HUES64 (cell line): ENCODE results near the gene IGSF21.
"Not testable (repeated sequence)": the region's sequence is repeated elsewhere in the genome, so short reads cannot be mapped to it uniquely, and the experiment has no call there.

Experiments used
- H3K27ac ChIP-seq: 2 replicates; pipeline ENCODE4 v1.7.0; 2013; ENCODE audit warnings: low read depth, low read length, inconsistent platforms
- H3K27me3 ChIP-seq: 2 replicates; pipeline ENCODE4 v1.6.1; 2013; ENCODE audit warnings: mild to moderate bottlenecking, low read length; ENCODE audit not compliant: insufficient read depth
- H3K36me3 ChIP-seq: 2 replicates; pipeline ENCODE4 v1.6.1; 2013; ENCODE audit warnings: mild to moderate bottlenecking, low read length; ENCODE audit not compliant: insufficient read depth
- H3K4me1 ChIP-seq: 2 replicates; pipeline ENCODE4 v1.6.1; 2013; ENCODE audit warnings: mild to moderate bottlenecking, low read length, moderate library complexity; ENCODE audit not compliant: insufficient read depth
- H3K4me3 ChIP-seq: 2 replicates; pipeline ENCODE4 v1.5.1; 2013; ENCODE audit warnings: mild to moderate bottlenecking, low read length, moderate library complexity
- H3K9ac ChIP-seq: 2 replicates; pipeline ENCODE4 v1.6.1; 2013; ENCODE audit warnings: mild to moderate bottlenecking, low read depth, low read length
- H3K9me3 ChIP-seq: 2 replicates; pipeline ENCODE4 v1.6.1; 2013; ENCODE audit warnings: low read depth, low read length; ENCODE audit not compliant: insufficient read depth
- WGBS: fragments of 150-250, 120-280 bp; methylation state at CpG from one replicate; pipeline ENCODE4 v1.1.7; 2013; ENCODE audit warnings: missing lambda C conversion rate; 5-methylcytosine and 5-hydroxymethylcytosine counted together

Gene IGSF21

DNA sequence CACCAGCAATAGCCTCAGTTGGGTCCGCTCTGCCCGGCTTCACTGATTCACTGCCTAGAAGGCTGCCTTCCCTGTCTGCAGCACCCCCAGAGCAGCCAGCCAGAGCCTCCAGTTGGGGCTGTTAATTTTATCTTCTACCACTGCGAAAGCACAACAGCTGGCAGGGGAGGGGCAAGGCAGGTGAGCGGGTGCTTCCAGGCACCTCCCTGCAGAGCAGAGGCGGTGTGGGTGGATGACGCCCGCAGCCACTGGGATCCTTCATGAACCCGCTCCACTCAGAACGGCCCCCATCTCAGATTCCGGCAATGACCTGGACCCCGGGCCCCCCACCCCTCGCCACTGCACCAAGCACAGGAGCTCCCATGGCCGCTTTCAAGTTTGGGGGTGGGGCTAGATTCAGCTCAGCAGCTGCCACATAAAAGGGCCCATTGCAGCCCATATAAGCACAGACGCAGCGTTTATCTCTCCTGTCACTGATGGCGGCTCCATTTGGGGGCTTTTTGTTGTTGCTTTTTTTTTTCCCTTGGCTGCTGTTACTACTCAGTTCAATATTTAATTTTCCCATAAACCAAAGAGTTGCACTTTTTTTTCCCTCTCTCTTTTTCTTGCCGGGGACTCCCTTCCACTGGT, 245.2 kb downstream of the IGSF21 start:
- Histone ChIP-seq H3K9ac (no peak overlapping the region), H3K4me3 (no peak overlapping the region), H3K36me3 (no peaks in the 10 kb centered on the region), H3K4me1 (peaks cover 15% of the 10 kb centered on the region), H3K9me3 (no peaks in the 10 kb centered on the region), H3K27me3 (no peaks in the 10 kb centered on the region), H3K27ac (no peak overlapping the region)
- 80% methylated on average over 16 of the region's 17 CpGs for WGBS

DNA sequence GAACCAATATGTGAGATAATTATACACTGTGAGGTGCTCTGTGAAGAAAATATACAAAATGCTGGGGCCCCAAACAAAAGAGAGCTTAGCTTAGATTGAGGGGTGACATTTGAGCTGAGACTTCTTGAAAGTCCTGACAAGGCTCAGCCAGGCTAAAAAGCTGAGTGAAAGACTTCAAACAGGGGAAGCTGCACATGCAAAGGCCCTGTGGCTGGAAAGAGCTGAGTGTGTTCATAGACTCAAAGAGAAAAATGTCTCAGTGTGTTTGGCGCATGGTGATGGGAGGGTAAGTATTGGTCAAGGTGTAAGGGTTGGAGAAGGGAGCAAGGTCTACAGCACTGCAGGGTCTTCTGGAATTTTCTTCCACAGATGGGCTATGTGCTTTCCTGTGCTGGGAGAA, 245.9 kb downstream of the IGSF21 start:
- Histone ChIP-seq H3K36me3 (no peaks in the 10 kb centered on the region), H3K4me1 (peaks cover 13% of the 10 kb centered on the region), H3K4me3 (no peak overlapping the region), H3K9ac (no peak overlapping the region), H3K9me3 (no peaks in the 10 kb centered on the region), H3K27me3 (no peaks in the 10 kb centered on the region), H3K27ac (no peak overlapping the region)
- WGBS, result 100% methylated on average over 1 of the region's 1 CpG

DNA sequence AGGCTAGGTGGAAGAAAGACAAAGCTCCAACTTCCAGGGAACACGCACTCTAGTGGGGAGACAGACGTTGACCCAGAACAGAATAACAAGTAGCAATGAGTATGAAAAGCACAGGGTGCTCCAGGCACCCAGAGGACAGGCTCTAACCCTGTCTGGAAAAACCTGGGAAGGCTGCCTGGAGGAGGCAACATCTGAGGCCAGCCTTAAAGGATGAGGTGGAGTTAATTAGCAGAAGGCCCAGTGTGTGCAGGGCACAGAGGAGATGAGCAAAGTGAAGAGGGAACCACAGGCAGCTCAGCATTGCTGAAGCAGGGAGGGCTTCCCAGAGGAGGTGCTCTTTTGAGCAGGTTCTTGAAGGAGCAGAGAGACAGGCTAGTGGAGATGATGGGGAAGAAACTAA, 246.4 kb downstream of the IGSF21 start:
- Histone ChIP-seq H3K36me3 (no peaks in the 10 kb centered on the region), H3K4me3 (no peak overlapping the region), H3K27me3 (no peaks in the 10 kb centered on the region), H3K9ac (no peak overlapping the region), H3K27ac (no peak overlapping the region), H3K9me3 (no peaks in the 10 kb centered on the region), H3K4me1 (peaks cover 8% of the 10 kb centered on the region)
- WGBS, result 93% methylated on average over 2 of the region's 2 CpGs

DNA sequence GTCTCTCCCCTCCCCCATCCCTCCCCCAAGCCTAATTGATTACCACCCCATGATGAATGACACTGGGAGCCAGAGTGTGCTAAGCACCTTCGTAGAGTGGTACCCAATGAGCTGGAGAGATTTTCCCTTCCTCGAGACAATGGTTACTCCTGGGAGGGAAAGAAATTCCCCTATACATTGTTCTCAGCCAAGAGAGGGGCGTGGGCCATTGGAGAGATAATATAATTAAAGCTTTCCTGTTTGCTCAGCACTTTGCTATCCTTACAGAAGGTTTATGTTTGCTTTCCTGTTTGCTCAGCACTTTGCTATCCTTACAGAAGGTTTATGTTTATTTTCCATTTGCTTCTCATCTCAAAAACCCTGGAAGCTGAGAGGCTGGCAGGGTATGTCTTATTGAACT, 247.0 kb downstream of the IGSF21 start:
- no peaks in the 10 kb centered on the region for H3K9me3 ChIP-seq
- 69% methylated on average over 2 of the region's 3 CpGs for WGBS
- no peaks in the 10 kb centered on the region for H3K27me3 ChIP-seq
- H3K27ac ChIP-seq, result no peak overlapping the region
- no peak overlapping the region for H3K4me3 ChIP-seq
- no peaks in the 10 kb centered on the region for H3K36me3 ChIP-seq
- peaks cover 8% of the 10 kb centered on the region for H3K4me1 ChIP-seq
- no peak overlapping the region for H3K9ac ChIP-seq

DNA sequence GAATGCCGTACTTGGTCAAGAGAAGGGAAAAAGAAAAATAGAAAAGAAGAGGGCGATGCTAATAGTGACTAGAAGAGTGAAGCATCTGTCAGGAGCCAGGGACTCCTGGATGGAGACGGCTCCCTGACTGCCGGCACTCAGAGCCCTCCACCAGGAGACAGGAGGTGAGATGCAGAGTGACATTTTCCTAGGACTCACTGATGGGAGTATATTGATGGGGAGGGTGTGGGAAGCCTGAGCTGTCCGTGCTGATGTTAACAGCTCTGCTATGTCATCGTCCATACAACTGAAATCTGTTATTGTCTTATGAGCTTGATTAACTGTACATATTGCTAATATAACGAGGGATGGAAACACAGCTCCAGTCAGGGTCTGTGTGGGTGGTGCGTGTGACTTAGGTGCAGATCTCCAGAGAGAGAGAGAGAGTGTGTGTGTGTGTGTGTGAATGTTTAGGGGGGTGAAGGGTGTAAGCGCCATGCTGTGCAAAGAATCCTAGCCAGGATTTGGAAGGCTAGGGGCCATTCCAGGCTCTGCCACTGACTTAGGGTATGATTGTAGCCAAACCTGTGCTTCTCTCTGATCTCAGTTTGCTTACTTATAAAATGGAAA, 250.1 kb downstream of the IGSF21 start:
- Histone ChIP-seq H3K4me1 (peaks cover 3% of the 10 kb centered on the region; the same call in 1 of the 2 replicates), H3K9me3 (no peaks in the 10 kb centered on the region), H3K27ac (no peak overlapping the region), H3K9ac (no peak overlapping the region), H3K36me3 (no peaks in the 10 kb centered on the region), H3K4me3 (no peak overlapping the region), H3K27me3 (no peaks in the 10 kb centered on the region)
- WGBS, result 73% methylated on average over 9 of the region's 9 CpGs

DNA sequence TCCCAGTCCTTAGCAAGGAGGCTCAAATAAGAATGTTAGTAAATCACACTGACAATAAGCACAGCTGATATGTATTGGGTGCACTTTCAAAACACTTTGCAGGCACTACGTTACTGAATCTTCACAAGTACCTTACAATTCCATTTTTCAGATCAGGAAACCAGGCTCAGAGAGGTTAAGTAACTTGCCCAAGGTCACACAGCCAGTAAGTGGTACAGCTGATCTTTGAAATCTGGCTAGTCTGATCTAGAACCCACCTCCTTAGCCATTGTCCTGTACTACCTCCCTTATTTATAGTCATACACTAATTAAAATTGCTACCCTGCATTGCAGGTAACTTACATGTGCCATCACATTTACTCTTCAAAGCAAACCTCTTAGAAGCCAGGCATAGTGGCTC, 251.0 kb downstream of the IGSF21 start:
- H3K27ac ChIP-seq, result no peak overlapping the region
- H3K4me3 ChIP-seq, result no peak overlapping the region
- H3K9me3 ChIP-seq, result no peaks in the 10 kb centered on the region
- no peak overlapping the region for H3K9ac ChIP-seq
- 94% methylated on average over 1 of the region's 1 CpG for whole genome bisulfite sequencing
- H3K36me3 ChIP-seq, result no peaks in the 10 kb centered on the region
- no peaks in the 10 kb centered on the region for H3K4me1 ChIP-seq
- no peaks in the 10 kb centered on the region for H3K27me3 ChIP-seq

DNA sequence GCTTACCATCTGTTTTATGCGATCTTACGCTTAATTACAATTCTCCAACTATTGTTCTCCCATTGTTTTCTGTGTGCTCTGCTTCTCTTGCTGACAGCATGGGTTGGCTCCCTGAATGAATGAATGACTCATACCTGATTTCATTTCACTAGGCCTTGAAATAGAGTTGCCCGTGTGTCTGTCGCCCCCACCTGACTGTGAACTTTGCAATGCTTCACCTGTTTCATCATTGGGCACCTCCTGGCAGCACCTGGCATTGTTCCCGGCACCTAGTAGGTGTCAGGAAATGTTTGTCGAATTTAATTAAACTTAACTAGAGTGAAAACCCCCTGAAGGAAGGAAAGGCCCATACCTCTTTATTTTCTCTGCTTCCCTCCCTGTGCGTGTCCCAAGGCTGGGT, 252.7 kb downstream of the IGSF21 start:
- Histone ChIP-seq H3K4me1 (no peaks in the 10 kb centered on the region), H3K36me3 (no peaks in the 10 kb centered on the region), H3K27me3 (no peaks in the 10 kb centered on the region), H3K4me3 (no peak overlapping the region), H3K9ac (no peak overlapping the region), H3K27ac (no peak overlapping the region), H3K9me3 (no peaks in the 10 kb centered on the region)
- 84% methylated on average over 6 of the region's 7 CpGs for WGBS

DNA sequence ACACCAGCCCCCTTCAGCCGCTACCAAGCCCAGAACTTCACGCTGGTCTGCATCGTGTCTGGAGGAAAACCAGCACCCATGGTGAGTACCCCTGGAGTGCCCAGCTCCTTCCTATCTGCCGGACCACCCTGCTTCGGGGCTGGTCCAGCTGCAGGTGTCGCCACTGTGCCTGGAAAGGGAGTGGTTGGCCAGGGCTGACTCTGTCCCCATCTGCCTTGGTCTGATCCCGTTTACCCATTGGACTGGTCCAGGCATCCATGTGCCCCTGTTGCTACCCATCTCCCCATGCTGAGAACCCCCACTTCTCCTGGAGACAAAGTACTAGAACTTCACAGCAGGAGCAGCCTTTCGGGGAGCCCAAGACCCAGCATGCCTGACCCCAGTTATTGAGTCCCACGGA, 254.6 kb downstream of the IGSF21 start:
- Histone ChIP-seq H3K27me3 (no peaks in the 10 kb centered on the region), H3K27ac (no peak overlapping the region), H3K9me3 (no peaks in the 10 kb centered on the region), H3K36me3 (no peaks in the 10 kb centered on the region), H3K4me3 (no peak overlapping the region), H3K9ac (no peak overlapping the region), H3K4me1 (no peaks in the 10 kb centered on the region)
- WGBS, result 80% methylated on average over 9 of the region's 9 CpGs

DNA sequence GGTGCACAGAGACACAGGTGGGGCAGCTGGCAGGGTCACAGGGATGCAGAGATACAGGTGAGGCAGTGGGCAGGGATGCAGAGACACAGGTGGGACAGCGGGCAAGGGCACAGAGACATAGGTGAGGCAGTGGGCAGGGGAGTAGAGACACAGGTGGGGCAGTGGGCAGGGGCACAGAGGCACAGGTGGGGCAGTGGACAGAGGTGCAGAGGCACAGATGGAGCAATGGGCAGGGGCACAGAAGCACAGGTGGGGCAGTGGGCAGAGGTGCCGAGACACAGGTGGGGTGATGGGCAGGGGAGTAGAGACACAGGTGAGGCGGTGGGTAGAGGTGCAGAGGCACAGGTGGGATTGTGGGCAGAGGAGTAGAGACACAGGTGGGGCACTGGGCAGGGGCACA, 255.8 kb downstream of the IGSF21 start:
- Histone ChIP-seq H3K27me3 (no peaks in the 10 kb centered on the region), H3K4me3 (no peak overlapping the region), H3K27ac (no peak overlapping the region), H3K9ac (no peak overlapping the region), H3K36me3 (no peaks in the 10 kb centered on the region), H3K4me1 (no peaks in the 10 kb centered on the region), H3K9me3 (no peaks in the 10 kb centered on the region)
- 95% methylated on average over 3 of the region's 3 CpGs for WGBS

DNA sequence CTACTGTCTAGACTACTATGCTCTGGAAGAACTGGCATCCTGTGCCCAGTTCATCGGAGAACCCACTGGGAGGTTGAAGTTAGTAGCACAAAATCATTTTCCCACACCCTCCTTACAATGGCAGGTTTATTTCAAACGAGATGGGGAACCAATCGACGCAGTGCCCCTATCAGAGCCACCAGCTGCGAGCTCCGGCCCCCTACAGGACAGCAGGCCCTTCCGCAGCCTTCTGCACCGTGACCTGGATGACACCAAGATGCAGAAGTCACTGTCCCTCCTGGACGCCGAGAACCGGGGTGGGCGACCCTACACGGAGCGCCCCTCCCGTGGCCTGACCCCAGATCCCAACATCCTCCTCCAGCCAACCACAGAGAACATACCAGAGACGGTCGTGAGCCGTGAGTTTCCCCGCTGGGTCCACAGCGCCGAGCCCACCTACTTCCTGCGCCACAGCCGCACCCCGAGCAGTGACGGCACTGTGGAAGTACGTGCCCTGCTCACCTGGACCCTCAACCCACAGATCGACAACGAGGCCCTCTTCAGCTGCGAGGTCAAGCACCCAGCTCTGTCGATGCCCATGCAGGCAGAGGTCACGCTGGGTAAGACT, 257.6 kb downstream of the IGSF21 start:
- Histone ChIP-seq H3K9ac (no peak overlapping the region), H3K9me3 (no peaks in the 10 kb centered on the region), H3K4me1 (no peaks in the 10 kb centered on the region), H3K36me3 (no peaks in the 10 kb centered on the region), H3K4me3 (no peak overlapping the region), H3K27me3 (no peaks in the 10 kb centered on the region), H3K27ac (no peak overlapping the region)
- WGBS, result 91% methylated on average over 31 of the region's 31 CpGs

DNA sequence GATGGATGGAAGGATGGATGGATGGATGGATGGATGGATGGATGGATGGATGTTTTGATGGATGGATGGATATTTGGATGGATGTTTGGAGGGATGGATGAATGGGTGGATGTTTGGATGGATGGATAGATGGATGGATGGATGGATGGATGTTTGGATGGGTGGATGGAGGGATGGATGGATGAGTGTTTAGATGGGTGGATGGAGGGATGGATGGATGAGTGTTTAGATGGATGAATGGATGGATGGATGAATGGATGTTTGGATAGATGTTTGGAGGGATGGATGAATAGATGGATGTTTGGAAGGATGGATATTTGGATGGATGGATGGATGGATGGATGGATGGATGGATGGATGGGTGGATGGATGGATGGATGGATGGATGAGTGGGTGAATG, 264.9 kb downstream of the IGSF21 start:
- H3K27ac ChIP-seq, H3K9ac ChIP-seq, H3K4me1 ChIP-seq, H3K4me3 ChIP-seq, H3K36me3 ChIP-seq, H3K27me3 ChIP-seq, H3K9me3 ChIP-seq: not testable (repeated sequence)
